ENCODE measurements around the gene ZBTB24. TPM values are rescaled to one million over a fixed set of nuclear protein-coding genes. Genes with fewer than 3 reads are reported as not detected.
"Not testable (repeated sequence)": the region's sequence is repeated elsewhere in the genome, so short reads cannot be mapped to it uniquely, and the experiment has no call there.

Gene ZBTB24
- total RNA-seq, 2 experiments from 2014 or later = 15.3 to 17.0 TPM

DNA sequence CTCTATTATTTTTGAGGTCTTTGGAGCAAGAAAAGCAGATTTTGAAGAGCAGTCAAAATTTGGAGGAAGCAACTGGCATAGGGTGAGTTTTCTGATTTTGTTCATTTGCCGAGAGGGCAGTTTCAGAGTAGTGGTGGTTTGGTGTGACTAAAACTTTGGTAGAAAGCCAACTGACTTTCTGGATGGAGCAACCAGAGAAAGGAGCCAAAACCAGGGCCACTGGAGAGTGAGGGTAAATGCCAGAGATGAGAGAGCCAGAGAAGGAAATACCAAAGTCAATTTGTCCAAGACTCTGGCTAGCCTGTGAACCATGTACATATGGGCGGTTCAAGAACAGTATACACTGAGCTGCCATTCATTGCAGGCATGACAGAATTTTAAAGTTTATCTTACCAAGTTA, 40.5 kb upstream of the ZBTB24 start:
- POLR2A ChIA-PET = no interaction called here

DNA sequence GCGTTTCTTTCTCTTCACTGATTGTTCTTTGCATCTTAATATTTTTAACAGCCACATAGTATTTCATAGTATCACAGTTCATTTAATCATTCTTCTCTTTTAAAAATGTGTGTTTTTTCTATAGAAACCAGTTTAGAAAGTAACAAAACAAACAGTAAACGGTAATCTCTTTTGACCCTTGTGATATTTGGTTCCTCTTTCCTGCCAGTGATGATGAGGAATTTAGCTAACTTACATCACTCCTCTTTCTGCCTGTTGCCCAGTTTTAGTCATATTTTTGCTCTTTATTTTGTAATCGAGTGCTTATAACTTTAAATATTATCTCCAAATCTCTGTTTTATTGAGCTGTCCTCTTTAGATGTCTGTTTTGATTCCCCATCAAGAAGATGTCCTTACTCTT, 38.1 kb upstream of the ZBTB24 start:
- H3K9me3 ChIP-seq (ENCODE audit: low read length) = peaks cover 6% of the 10 kb centered on the region; the same call in 1 of the 2 replicates
- H3K4me2 ChIP-seq (ENCODE audit: low read length) = no peak overlapping the region
- no TSS peak for BruUV-seq (replicated peaks)
- ChIA-PET POLR2A (interaction anchor here (0.6 kb wide), 1 partner anchor 454 kb away, joined by 3 read pairs; no protein-coding TSS in a partner anchor), CTCF (ENCODE audit: unreplicated experiment) (no interaction called here)
- DNase-seq (ENCODE audit: low spot score) = no peak
- H4K20me1 ChIP-seq (ENCODE audit: insufficient read depth, low read length) = no peaks in the 10 kb centered on the region
- no peaks in the 10 kb centered on the region for H3K4me1 ChIP-seq (ENCODE audit: insufficient read depth, low read length, poor library complexity, severe bottlenecking)
- H3K36me3 ChIP-seq (ENCODE audit: insufficient read depth, low read length) = no peaks in the 10 kb centered on the region
- TF ChIP-seq, protein P1, sequence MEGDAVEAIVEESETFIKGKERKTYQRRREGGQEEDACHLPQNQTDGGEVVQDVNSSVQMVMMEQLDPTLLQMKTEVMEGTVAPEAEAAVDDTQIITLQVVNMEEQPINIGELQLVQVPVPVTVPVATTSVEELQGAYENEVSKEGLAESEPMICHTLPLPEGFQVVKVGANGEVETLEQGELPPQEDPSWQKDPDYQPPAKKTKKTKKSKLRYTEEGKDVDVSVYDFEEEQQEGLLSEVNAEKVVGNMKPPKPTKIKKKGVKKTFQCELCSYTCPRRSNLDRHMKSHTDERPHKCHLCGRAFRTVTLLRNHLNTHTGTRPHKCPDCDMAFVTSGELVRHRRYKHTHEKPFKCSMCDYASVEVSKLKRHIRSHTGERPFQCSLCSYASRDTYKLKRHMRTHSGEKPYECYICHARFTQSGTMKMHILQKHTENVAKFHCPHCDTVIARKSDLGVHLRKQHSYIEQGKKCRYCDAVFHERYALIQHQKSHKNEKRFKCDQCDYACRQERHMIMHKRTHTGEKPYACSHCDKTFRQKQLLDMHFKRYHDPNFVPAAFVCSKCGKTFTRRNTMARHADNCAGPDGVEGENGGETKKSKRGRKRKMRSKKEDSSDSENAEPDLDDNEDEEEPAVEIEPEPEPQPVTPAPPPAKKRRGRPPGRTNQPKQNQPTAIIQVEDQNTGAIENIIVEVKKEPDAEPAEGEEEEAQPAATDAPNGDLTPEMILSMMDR (conservative IDR thresholded peaks at IDR 0.05; ENCODE audit: low read length) = no peak
- no peak for TF ChIP-seq EZH2phosphoT487 (IDR thresholded peaks at IDR 0.05; ENCODE audit: borderline replicate concordance, low read depth, low read length)
- H3K79me2 ChIP-seq (ENCODE audit: insufficient read depth, low read depth, low read length) = no peaks in the 10 kb centered on the region
- H3K27ac ChIP-seq (ENCODE audit: low read depth, low read length, poor library complexity, severe bottlenecking) = no peak overlapping the region
- intact Hi-C loops (cut with micrococcal nuclease; ENCODE audit: unreplicated experiment) = no loop called here
- H2AFZ ChIP-seq (ENCODE audit: low read length) = no peak overlapping the region
- H3K9me2 ChIP-seq (ENCODE audit: insufficient read depth, low read length) = no peaks in the 10 kb centered on the region
- no peak overlapping the region for H3K4me3 ChIP-seq (ENCODE audit: low read depth, low read length, poor library complexity, severe bottlenecking)

More for the DNA sequence above, 40.5 kb upstream of the ZBTB24 start:
- Histone ChIP-seq H3K9me3 (ENCODE audit: low read length) (peaks cover 6% of the 10 kb centered on the region; the same call in 1 of the 2 replicates), H3K36me3 (ENCODE audit: insufficient read depth, low read length) (no peaks in the 10 kb centered on the region), H3K79me2 (ENCODE audit: insufficient read depth, low read depth, low read length) (no peaks in the 10 kb centered on the region), H3K9me2 (ENCODE audit: insufficient read depth, low read length) (no peaks in the 10 kb centered on the region), H3K27ac (ENCODE audit: low read depth, low read length, poor library complexity, severe bottlenecking) (no peak overlapping the region), H3K4me1 (ENCODE audit: insufficient read depth, low read length, poor library complexity, severe bottlenecking) (no peaks in the 10 kb centered on the region), H3K4me3 (ENCODE audit: low read depth, low read length, poor library complexity, severe bottlenecking) (no peak overlapping the region), H4K20me1 (ENCODE audit: insufficient read depth, low read length) (no peaks in the 10 kb centered on the region), H3K4me2 (ENCODE audit: low read length) (no peak overlapping the region), H2AFZ (ENCODE audit: low read length) (no peak overlapping the region)
- TF ChIP-seq EZH2phosphoT487 (IDR thresholded peaks at IDR 0.05; ENCODE audit: borderline replicate concordance, low read depth, low read length) = no peak
- TF ChIP-seq, protein P1 (conservative IDR thresholded peaks at IDR 0.05; ENCODE audit: low read length) = no peak
- CTCF ChIA-PET (ENCODE audit: unreplicated experiment) = no interaction called here
- DNase-seq (ENCODE audit: low spot score) = no peak
- BruUV-seq (replicated peaks) = no TSS peak
- intact Hi-C loops (cut with micrococcal nuclease; ENCODE audit: unreplicated experiment) = no loop called here

DNA sequence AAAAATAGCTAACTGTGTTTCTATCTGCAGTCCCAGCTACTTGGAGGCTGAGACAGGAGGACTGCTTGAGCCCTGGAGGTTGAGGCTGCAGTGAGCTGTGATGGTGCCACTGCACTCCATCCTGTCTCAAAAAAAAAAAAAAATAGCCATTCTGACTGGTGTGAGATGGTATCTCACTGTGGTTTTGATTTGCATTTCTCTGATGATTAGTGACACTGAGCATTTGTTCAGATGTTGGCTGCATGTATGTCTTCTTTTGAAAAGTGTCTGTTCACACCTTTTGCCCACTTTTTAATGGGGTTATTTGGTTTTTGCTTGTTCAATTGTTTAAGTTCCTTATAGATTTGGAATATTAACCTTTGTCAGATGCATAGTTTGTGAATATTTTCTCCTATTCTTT, 36.6 kb upstream of the ZBTB24 start:
- POLR2A ChIA-PET = interaction anchor here (0.9 kb wide), 1 partner anchor 137 kb away, joined by 3 read pairs; no protein-coding TSS in a partner anchor
- H3K9me3 ChIP-seq (ENCODE audit: low read length); intact Hi-C loops (cut with micrococcal nuclease; ENCODE audit: unreplicated experiment); H3K27ac ChIP-seq (ENCODE audit: low read depth, low read length, poor library complexity, severe bottlenecking); CTCF ChIA-PET (ENCODE audit: unreplicated experiment); H3K4me3 ChIP-seq (ENCODE audit: low read depth, low read length, poor library complexity, severe bottlenecking); BruUV-seq (replicated peaks); H3K4me1 ChIP-seq (ENCODE audit: insufficient read depth, low read length, poor library complexity, severe bottlenecking); H3K4me2 ChIP-seq (ENCODE audit: low read length); H3K9me2 ChIP-seq (ENCODE audit: insufficient read depth, low read length); H3K79me2 ChIP-seq (ENCODE audit: insufficient read depth, low read depth, low read length); DNase-seq (ENCODE audit: low spot score); H2AFZ ChIP-seq (ENCODE audit: low read length); H4K20me1 ChIP-seq (ENCODE audit: insufficient read depth, low read length); H3K36me3 ChIP-seq (ENCODE audit: insufficient read depth, low read length): not testable (repeated sequence)
